Left colon (tissue), 2 donors: ENCODE data around the gene MUSTN1. TPM values are rescaled to one million over a fixed set of nuclear protein-coding genes. Genes with fewer than 3 reads are reported as not detected.
A peak's percentile ranks its signal among the peaks of the same experiment; 100 is the strongest.

ENCODE experiments used
- ATAC-seq: fragments of 200-7000 bp; cut with Tn5 transposase; one replicate; pipeline ENCODE4 v1.9.1; 2020; ENCODE audit warnings: mild to moderate bottlenecking, moderate library complexity
- DNase-seq, 2 donors: peaks; one replicate each; pipeline ENCODE4 v3.0.0-alpha.2; 2020
- intact Hi-C, 2 donors: fragments of 100-400 bp; cut with DNase I in 1 of 2; cut with micrococcal nuclease in 1 of 2; formaldehyde crosslinking; loops; one replicate each; pipeline versions ENCODE4 v1.11.2 to v1.14.0; 2022; cut with DNase I, micrococcal nuclease
- total RNA-seq, 2 donors: library from RNA; stranded (reverse); fragmentation: NEBNext Ultra II Directional; extraction: Animal tissue kit (Norgen Biotek cat#: 25700); gene quantifications; one replicate each; pipeline ENCODE4 v1.2.1, GENCODE V29; 2021
- donor health status: DM: no; HTN: no; CAD: no.
- donor health status: DM: yes; HTN: yes; CAD: no.

The MUSTN1 gene
- total RNA-seq, 2 donors from 2014 or later: 2.5 TPM; not detected in 1

DNA sequence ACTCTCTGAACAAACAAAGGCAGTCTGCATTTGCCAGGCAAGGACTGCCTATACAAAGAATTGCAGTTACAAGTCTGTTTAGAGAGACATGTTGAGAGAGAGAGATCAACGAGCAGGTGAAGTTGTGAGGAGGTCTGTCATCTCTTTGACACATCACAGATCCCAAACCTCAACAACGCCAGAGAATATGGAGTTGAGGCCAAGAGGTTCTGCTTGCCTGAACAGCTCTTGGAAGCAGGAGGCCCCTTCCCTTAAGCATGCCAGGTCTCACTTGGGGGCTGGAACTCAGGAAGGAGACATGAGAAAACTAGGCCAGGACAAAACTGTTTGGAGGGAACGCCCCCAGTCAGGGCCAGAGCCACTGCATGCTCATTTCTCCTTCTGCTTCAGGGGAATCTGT, 22.3 kb upstream of the MUSTN1 start:
- intact Hi-C loops: loop anchor here in 1 of 2 donors (10.0 kb wide), 1 partner anchor 78 kb away; no protein-coding TSS in a partner anchor
- DNase-seq (no peak), ATAC-seq (no peak)

DNA sequence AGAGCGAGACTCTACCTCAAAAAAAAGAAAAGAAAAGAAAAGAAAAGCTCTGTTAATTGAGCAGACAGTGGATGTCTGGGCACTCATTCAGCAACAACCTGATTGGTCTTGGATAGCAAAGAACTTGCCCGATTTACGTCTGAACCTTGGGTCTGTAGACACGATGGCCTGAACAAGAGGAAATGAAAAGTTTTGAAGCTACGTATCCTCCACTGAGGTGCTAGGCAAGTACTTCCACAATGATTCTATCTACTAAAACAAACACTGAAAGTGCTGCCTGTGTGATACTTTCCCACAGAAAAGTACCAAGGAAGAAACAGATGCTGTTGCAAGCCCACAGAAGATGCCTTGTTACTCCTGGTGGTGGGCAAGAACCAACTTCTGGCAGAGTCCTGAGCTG, 21.8 kb upstream of the MUSTN1 start:
- intact Hi-C loops: loop anchor here in 1 of 2 donors (10.0 kb wide), 1 partner anchor 78 kb away; no protein-coding TSS in a partner anchor
- ATAC-seq: no peak
- no peak for DNase-seq

DNA sequence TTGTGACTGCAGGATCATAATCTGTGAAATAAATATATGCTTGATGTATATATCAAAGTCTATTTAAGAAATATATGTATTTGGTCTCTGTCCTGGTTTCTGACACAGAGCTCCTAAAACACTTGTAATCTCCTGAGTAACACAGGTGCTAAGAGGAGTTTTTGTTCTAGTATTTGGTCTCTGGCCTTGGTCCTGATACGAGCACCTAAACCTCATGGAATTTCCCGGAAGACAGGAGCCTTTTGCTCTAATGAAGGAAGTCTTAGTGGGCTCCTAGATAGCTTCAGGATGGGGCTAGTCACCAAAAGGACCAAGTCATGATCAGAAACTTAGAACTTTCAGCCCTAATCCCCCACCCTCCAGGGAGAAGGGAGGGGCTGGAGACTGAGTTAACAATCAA, 19.2 kb upstream of the MUSTN1 start:
- intact Hi-C loops: loop anchor here in 1 of 2 donors (10.0 kb wide), 1 partner anchor 81 kb away; no protein-coding TSS in a partner anchor
- DNase-seq (no peak), ATAC-seq (no peak)

DNA sequence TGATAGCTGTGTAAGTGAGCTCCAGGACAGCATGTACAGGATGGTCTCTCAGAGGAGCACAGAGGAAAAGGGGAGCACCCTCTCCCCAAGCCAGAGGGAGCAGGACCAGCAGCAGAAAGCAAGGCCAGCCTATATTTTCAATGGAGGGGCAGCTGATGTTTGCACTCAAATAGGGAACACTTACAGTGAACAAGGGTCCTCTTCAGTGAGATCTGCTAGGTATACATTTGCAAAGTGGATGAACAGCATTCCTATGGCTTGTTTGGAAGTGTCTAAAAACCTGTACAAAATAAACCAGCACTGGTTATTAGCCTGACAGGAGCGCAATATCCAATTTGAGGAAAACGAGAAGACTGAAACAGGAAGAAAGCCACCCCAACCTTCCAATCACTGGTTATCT, 17.6 kb upstream of the MUSTN1 start:
- ATAC-seq: no peak
- no peak for DNase-seq
- intact Hi-C loops: loop anchor here in 1 of 2 donors (10.0 kb wide), 1 partner anchor 82 kb away; no protein-coding TSS in a partner anchor

DNA sequence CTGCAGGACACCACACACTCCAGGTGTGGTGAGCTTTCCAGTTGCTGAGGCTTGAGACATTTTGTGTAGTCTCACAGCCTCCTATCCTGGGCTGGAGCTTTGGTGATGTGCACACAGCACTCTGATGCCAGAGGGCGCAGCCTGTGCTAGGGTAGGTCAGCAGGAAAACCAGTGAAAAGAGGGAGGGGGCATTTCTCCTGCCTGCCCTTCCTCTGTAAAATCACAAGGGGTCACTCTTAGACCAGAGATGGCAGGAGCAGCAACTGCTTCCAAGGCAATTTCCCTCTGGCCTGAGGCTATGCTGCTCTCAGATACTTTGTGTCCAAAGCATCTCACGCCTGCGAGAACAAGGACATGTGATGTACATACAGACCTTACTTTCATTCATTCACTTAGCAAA, 16.5 kb upstream of the MUSTN1 start:
- intact Hi-C loops: loop anchor here in 1 of 2 donors (10.0 kb wide), 1 partner anchor 83 kb away; no protein-coding TSS in a partner anchor
- ATAC-seq: peak; percentile 88
- DNase-seq: peak in 1 of 2 donors; percentile 16

DNA sequence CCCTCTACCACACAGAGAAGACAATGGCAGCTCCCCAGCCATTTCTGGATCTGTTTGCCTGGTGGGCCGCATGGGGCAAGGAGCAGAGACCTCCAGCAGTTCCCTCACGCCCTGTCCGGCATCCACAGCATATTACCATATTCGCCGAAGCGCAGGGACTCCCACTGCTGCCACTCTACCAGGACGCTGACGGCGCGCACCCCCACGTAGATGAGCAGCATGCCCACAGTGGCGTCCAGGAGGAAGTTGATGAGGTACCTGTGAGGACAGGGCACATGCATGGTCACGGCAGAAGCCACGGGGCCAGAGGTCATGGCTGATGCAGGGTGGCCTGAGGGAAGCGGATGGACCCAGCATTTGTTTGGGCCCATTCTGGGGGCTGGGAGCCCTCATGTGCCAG, 14.8 kb upstream of the MUSTN1 start:
- ATAC-seq (no peak), DNase-seq (no peak)
- intact Hi-C loops: loop anchor here in 1 of 2 donors (10.0 kb wide), 1 partner anchor 85 kb away; no protein-coding TSS in a partner anchor

DNA sequence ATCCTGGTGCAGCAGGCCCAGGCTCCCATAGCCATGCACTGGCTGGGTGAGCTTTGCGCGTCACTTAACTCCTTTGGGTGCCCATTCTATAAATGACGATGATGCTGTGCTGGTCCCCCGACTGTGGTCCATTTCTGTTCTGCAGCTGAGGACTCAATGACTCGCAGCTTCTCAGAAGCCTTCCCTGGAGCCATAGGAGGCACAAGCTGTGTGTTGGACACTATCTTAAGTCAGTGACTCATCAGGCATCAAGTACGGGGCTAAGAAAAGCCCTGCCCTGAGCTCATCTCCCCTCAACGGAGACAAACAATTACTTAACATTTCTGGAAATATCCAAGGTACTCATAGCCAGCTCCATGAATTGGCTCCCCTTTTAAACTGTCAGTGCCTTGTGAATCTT, 13.8 kb upstream of the MUSTN1 start:
- ATAC-seq: no peak

DNA sequence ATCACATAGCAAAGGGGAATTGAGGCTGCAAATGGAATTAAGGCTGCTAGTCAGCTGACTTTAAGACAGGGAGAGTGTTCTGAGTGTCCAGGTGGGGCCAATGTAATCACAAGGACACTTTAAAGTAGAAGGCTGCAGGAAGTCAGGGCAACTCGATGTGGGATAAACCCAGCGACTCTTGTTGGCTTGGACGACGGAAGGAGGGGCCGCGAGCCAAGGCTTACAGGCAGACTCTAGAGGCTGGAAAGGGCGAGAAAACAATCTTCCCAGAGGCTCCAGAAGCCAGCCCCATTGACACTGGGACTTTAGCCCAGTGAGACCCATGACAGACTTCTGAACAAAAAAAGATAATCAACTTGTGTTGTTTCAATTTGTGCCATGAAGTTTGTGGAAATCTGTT, 12.9 kb upstream of the MUSTN1 start:
- DNase-seq: no peak
- intact Hi-C loops: no loop called here
- no peak for ATAC-seq

More for the DNA sequence above, 13.8 kb upstream of the MUSTN1 start:
- DNase-seq: no peak
- intact Hi-C loops: no loop called here

DNA sequence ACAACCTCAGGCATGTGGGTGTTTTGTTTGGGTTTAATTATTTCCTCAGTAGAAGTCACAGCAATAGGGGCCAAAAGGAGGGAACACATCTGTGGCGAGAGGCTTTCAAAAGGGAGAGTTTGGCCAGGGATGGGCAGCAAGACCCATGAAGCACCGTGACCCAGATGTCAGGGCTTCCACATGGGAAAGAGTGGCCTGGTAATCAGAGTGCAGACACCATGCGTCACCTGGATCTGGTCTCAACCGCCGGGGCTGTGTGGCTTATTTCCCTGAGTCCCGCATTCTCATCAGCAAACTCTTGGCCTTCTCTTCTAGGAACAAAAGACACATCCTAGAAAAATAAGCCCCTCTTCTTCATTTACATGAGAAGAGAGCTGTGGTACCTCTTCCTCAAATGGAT, 12.4 kb upstream of the MUSTN1 start:
- no peak for DNase-seq
- intact Hi-C loops: no loop called here
- no peak for ATAC-seq

DNA sequence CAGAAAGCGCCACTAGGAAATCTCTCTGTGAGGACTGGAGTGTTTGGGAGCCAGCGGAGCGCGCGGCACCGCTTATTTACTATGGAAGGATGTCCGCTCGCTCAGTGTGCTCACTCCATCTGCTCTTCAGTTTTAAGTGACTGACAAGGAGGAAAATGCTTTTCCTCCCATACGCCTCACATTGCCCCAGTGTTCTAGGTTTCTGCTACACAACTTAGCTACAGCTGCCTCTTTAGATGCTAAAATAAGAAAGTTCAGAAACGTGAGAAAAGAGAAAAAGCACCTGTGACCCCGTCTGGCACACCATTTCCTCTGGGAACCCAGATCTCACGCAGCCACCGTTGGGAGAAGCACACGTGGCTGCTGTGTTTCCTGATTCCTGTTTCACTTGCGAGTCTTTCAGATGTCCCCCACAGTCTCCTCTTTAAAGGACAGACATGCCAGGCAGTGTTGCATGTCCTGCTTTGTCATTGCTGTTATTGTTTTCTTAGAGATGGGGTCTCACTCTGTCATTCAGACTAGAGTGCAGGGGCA, 11.7 kb upstream of the MUSTN1 start:
- no peak for DNase-seq
- no peak for ATAC-seq
- intact Hi-C loops: no loop called here

DNA sequence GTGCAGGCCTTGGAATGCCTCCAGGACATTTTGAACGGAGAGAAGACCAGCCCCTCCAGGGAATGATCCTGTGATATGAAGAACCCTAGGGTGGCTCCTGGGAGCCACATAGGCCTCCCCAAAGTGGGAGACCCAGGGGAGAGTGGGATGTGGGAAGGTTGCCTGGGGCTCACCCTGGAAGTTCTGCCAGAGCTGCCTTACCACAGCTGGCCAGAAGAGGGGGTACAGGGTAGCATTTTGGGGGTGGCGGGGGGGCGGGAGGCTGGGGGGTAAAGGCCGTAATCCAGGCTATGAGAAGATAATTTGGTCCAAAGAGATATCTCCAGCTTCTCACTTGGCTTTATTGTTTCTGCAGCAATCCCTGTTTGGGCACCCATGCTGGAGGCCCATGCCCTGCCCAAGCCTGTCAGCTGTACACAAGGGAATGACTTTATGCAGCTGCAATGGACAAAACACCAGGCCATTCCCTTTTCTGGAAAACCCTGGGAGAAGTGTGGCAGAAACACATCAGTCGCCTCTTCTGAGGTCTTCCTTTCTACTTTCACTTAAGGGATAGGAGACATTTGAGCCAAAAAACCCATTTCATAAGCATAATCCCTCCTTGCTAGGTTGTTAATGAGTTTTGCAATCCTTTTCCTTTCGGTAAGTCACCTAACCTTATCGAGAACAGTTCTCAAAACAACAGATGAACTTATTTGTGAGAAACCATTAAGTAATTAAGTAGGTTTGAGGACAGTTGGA, 11.0 kb upstream of the MUSTN1 start:
- no peak for DNase-seq
- peak; percentile 42 for ATAC-seq
- intact Hi-C loops: no loop called here

DNA sequence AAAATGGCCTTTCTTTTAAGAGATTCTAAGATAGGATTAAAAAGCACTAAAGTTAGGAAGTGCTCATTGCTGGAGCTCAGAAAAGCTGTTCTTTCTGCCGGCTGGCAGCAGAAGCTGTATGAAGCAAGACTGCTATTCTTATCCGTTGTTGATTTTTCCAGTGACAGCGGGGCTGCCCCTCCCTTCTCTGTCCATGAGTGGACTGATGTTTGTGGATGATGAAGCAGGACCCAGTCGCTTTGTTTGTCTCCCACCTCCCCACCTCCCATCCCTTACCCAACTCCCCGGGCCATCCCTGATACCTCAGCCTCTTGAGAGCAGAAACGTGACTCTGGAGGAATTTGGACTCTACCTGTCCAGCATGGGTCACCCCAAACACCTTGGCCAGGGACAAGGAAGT, 10.3 kb upstream of the MUSTN1 start:
- intact Hi-C loops: no loop called here
- DNase-seq (no peak), ATAC-seq (peak; percentile 34)

DNA sequence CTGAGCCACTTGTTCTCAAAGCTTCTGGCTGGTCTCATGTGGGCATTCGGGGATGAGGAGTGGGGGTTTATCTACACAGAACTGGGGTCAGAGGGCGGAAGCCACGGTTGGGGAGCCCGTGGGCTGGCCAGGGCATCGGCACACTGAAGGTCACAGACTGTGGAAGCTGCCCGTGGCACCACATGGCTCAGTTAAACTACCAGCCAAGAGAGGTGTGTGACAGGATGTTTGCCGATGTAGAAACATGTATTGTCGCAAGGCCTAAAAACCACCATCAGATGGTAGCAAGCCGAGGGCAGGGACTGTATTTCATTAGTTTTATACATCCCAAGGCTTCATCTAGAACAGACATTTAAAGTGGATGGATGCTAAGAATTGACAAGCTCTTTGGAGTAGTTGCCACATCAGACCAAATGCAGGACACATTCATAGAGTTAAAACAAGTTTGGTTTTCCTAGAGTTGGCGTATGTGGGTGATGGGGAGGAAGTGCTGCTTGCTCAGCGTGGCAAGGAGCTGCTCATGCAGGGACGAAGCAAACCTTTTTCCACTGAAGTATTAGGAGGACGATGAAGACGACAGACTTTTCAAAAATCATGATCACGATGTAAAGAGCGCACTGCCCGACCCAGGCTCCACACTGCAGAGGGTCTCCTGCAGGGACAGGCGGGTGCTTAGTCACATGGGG, 9.6 kb upstream of the MUSTN1 start:
- DNase-seq (no peak), ATAC-seq (no peak)
- intact Hi-C loops: no loop called here

DNA sequence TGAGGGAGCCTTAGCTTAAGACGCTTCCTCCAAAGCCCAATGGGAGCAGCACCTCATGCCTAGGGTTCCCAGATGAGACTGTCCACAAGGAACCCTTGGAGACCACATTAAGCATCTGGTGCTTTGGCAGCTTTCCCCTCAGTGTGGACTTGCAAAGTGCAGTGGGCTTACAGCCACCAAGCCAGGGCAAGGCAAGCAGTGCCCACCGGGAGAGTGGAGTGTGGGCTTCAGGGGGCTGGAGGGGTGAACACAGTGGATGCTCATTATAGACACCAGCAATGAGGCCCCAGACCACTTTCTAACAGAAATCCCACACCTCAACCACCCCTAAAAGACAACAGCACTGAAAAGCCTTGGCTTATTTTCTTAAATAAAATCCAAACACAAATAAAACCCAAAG, 9.1 kb upstream of the MUSTN1 start:
- intact Hi-C loops: no loop called here
- ATAC-seq (no peak), DNase-seq (no peak)

DNA sequence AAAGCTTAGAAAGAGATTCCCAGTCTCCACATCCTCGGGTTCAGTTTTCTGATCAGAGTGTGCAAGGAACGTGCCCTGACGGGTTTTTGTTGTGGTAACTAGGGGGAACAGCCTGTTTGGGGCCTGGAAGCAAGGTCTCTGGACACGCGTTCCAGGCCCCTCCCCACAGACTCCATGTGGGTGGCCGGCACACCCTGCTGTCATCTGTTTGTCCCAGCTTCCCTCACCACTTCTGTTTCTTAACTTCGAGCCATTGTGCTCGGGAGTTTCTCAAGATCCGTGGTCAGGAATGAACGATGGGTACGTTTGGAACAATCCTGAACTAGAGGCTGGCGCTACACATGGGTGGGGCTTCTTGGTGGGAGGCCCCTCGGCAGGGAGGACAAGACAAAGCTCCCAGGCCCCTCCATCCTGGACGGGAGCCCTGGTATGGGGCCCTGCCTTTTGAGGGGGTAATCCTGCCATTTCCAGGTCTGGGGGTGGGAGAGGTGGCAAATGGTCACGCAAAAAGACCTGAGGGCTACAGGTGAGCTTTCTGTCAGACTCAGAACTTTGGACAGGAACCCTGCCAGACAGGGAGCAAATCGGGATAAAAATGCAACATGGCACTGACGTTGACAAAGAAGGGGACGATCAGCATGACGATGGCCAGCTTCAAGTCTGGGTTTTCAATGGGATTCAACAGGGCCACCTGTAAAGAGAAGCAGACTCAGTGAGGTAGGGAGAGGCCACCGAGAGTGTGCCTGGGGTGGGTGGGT, 8.5 kb upstream of the MUSTN1 start:
- DNase-seq (no peak), ATAC-seq (no peak)
- intact Hi-C loops: no loop called here

DNA sequence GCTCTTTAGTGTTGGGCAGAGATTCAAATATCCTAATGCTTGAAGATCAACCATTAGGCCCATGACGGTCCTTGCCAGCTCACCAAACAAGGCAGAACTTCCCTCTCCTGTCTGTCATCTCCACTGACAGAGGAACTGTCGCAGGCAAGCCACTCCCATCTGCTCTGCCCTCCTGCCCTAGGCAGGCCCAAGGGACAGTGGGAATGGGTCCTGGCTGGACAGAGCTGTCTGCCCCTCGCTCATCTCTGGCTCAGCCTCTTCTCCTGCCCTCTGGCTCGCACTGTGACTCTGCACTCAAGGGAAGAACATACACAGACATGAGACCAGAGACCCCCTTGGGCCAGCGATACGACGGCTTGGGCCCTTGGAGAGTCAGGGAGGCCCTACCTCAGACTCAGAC, 7.6 kb upstream of the MUSTN1 start:
- DNase-seq: no peak
- intact Hi-C loops: no loop called here
- no peak for ATAC-seq

DNA sequence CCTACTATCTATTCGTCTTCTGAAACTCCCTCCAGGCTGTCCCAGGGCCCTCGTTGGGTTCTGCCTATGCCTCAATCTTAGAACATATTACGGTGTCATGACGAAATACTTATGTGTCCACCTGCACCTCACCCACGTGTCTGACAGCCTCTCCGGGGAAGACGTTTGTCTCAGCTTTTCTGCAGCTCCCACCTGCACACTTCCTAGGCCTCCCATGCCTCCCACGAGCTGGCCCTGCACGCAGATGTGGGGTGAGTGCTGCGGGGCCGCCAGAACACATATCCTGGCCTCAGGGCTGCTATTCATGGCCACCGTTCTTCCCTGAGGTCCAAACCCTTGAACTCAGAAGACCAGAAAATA, 7.1 kb upstream of the MUSTN1 start:
- intact Hi-C loops: no loop called here
- ATAC-seq (no peak), DNase-seq (no peak)

DNA sequence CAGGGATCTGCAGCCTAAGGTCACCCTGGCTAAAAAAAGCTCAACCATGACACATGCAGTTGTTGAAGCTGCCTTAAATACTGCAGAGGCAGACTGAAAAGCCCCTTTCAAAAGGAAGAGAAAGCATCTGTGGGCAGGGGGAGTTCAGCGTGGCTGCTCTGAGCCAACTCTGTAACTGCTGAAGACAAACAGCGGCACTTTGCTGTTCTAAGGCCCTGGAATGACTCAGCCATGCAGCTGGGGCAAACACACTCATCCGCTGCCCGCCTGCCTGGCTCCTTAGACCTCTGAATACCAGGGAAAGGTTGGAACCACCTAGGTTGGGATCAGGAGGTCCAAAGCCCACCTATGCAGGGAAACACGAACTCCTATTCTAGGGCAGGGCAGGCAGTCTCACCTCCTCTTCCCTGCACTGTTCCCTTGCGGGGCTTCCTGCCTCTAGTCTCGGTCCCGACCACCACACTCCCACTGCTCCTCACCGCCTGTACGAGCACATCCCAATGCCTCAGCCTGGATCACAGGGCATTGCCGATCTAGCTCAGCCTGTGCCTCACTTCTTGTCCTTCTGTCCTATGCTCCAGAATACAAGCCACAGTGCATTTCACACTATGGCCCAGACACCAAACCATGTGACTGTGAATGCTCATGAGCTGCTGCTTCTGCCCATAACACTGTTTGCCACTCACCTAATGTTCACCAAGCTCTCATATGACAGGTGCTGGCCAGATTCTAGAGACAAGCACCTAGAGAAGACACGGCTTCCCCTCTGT, 6.6 kb upstream of the MUSTN1 start:
- ATAC-seq (no peak), DNase-seq (no peak)
- intact Hi-C loops: no loop called here
